22Rv1 (cell line): ENCODE results near the gene GLA.

Source experiments
- ZFX ChIP-seq: fragments of 450-650 bp; IDR thresholded peaks from 2 replicates; pipeline ENCODE4 v1.6.1; 2017; ENCODE audit warnings: antibody characterized with exemption, borderline replicate concordance
- TF ChIP-seq, protein P1 (sequence below): fragments of 450-650 bp; IDR thresholded peaks from 2 replicates; pipeline ENCODE4 v1.5.1; 2017; ENCODE audit warnings: mild to moderate bottlenecking

DNA sequence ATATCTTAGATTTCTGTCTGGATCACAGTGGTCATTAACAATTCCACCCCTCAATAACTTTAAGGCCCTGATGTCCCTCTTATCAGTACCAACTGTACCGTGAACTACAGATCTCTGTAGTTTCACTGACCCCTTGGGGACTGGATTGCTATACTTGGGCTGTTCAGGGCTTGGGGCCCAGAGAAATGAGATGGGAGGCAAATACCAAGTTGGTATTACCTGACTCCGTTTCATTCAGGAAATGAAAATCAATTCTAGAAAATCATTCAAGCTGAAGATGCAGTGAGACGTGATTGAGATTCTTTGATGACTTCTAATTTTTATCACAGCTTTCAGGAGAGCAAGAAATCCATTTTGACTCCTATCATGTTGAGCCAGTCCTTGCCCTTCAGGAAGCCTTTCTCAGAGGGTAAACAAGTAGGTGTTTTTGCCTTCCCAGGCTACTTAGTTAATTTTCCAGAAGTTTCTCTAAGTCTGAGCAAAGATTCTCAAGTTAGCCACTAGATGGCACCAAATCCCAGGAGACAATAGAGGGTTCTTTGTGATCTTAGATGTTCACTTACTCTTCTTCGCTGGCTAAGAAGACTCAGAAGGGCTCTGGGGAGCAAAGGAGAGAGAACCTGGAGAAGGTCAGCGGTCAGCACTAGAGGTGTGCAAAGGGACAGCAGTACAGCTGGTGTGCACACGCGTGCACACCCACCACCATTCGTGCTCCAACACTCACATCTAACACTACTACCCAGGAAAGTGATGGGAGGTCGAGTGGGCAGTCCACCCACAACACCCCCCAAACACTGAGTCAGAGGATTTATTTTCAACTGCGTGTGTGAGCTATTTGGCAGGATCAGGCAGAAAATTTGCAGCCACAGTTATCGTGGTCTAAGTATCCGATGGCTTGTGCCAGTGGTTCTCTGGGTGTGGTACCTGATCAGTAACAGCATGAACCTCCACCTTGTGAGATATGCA is 7.7 kb upstream of the GLA start:
- TF ChIP-seq, protein P1, sequence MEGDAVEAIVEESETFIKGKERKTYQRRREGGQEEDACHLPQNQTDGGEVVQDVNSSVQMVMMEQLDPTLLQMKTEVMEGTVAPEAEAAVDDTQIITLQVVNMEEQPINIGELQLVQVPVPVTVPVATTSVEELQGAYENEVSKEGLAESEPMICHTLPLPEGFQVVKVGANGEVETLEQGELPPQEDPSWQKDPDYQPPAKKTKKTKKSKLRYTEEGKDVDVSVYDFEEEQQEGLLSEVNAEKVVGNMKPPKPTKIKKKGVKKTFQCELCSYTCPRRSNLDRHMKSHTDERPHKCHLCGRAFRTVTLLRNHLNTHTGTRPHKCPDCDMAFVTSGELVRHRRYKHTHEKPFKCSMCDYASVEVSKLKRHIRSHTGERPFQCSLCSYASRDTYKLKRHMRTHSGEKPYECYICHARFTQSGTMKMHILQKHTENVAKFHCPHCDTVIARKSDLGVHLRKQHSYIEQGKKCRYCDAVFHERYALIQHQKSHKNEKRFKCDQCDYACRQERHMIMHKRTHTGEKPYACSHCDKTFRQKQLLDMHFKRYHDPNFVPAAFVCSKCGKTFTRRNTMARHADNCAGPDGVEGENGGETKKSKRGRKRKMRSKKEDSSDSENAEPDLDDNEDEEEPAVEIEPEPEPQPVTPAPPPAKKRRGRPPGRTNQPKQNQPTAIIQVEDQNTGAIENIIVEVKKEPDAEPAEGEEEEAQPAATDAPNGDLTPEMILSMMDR: peak; percentile 68
- no peak for TF ChIP-seq ZFX
